Subcutaneous adipose tissue (tissue), 4 donors: ENCODE results near the gene PASK. TPM values are rescaled to one million over a fixed set of nuclear protein-coding genes. Genes with fewer than 3 reads are reported as not detected.

Experiments
- total RNA-seq, 4 donors: library from RNA; depleted of rRNA; stranded (reverse); fragments of >200 nt; gene quantifications; one replicate each; pipeline ENCODE4 v1.1.0, GENCODE V29; 2016
- TF ChIP-seq, protein P1 (sequence below): fragments of 450-650 bp; IDR thresholded peaks from one replicate; pipeline ENCODE4 v1.5.1; 2016; ENCODE audit warnings: low read depth, mild to moderate bottlenecking, control low read depth, antibody characterized with exemption, moderate library complexity

The PASK gene
- total RNA-seq, 4 donors from 2014 or later: 2.0 to 4.4 (median 4.0) TPM

DNA sequence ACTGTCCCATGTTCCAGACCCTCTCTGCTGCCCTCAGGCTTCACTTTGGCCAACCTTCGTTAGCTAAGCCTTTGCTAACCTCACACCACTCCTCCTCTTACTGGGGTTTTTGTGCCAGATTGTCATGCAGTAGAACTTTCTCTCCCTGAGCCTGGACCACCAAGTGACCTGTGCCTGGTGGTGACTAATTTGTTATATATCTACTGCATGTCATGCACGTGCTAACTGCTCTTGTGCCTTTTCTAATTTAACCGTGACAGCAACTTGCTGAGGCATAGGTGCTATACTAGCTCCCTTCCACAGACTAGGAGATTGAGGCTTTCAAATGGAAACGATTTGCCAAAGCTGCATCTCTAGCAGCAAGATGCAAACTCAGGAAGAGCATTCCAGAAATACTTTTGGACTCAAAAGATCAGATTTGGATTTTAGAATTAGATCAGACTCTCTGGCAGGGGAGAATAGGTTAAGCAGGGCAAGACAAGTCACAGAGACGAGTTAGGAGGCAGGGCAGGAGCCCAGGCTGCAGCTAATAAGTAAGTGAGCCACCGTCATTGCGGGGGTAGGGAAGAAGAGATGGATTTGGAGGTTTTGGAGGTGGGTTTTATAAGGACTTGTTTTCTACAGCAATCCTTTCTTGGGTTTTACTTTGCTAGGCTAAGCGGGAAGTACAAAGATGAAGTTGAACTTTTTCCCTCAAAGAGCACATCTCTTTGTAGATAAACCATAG is 2.8 kb upstream of the PASK start:
- TF ChIP-seq, protein P1, sequence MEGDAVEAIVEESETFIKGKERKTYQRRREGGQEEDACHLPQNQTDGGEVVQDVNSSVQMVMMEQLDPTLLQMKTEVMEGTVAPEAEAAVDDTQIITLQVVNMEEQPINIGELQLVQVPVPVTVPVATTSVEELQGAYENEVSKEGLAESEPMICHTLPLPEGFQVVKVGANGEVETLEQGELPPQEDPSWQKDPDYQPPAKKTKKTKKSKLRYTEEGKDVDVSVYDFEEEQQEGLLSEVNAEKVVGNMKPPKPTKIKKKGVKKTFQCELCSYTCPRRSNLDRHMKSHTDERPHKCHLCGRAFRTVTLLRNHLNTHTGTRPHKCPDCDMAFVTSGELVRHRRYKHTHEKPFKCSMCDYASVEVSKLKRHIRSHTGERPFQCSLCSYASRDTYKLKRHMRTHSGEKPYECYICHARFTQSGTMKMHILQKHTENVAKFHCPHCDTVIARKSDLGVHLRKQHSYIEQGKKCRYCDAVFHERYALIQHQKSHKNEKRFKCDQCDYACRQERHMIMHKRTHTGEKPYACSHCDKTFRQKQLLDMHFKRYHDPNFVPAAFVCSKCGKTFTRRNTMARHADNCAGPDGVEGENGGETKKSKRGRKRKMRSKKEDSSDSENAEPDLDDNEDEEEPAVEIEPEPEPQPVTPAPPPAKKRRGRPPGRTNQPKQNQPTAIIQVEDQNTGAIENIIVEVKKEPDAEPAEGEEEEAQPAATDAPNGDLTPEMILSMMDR: no peak

GRCh38 chr2:241150660-241151530 is 1.6 kb upstream of the PASK start:
- TF ChIP-seq, protein P1: no peak

DNA sequence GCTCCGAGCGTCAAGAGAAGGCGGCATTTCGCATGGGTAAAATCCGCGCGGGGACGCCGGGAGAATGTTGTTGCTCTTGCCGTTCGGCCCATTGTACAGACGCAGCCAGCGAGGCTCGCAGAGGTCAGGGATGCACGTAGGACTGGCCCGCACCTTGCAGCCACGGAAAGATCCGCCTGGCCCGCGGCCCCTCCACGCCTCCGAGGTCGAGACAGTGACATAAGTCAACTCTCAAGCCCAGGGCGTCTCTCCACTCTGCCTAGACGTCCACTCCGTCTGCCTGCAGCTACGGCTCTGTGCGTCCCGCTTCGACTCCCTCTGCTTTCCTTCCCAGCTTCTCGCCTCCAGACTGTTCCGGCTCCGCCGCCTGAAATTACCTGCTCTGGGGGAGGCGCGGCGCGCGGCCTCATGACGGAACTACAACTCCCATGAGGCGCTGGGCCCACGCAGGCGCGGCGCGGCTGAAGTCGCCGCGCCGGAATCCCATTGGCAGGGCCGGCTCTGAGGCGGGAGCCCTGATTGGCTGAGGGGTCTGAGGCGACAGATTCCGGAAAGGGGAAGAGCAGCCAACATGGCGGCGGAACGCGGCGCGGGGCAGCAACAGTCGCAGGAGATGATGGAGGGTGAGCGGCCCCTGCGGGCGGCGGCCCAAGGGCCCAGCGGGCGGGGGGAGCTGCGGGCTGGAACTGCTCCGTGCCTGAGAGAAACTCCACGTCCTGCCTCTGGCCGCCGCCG is 820 bp upstream of the PASK start, which contains the start of gene PPP1R7:
Gene PPP1R7, plus strand, starts transcription at position 543 of the 735 bp plus-strand sequence. Its CDS starts 29 bp downstream, at position 572.
- TF ChIP-seq, protein P1: no peak

DNA sequence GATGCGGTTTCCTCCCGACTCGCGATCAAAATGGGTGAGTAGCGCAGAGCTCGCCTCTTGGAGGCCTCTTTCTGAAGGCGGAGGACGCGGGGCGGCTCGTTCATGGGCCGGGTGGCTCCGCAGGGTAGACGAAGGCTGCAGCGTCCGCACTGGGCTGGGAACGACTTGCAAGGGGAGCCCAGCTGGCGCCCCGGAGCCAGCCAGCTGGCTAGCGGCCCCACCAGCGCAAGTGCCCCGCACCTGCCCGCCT is 328 bp upstream of the PASK start:
- TF ChIP-seq, protein P1: no peak

DNA sequence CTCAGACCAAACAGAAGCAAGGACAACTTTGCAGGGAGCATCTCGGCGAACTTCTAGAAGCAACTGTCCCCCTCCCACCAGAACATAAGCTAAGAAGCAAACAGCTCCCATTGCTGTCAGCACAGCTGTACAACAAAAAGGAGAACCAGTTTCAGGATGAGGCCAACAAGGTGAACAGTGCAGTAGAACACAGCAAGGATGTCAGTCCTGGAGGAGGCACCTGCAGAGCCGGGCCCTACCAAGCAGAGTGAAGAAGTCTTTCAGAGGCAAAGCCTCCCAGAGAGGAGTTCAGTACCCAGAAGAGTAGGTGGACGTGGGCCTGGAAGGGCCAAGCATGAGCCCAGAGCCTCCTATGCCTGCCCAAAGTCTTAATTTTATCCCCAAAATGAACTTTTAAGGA is 1.0 kb downstream of the PASK start:
- TF ChIP-seq, protein P1: no peak

- TF ChIP-seq, protein P1: no peak
Observed at GRCh38 chr2:241147336-241147735, 1.9 kb downstream of the PASK start.

DNA sequence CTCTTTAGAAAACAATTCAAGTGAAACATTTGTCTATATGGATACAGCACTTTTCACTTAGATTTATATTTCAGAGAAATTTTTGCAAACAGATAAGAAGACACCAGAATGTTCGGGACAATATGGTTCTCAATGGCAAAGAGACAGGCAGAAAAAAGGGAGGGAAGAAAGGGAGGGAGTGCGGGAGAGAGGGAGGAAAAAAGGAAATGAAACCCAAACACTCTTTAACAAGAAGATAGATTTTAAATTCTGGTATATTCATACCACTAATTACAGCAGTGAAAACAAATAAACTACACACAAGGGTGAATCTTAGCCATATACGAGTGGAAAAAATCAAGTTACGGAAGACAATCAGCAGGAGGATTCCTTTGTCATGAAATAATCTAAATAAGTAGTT is 3.0 kb downstream of the PASK start:
- TF ChIP-seq, protein P1: no peak
